H1 (cell line): Measurements from ENCODE around the gene NACA. TPM values are rescaled to one million over a fixed set of nuclear protein-coding genes. Genes with fewer than 3 reads are reported as not detected.
A peak's percentile ranks its signal among the peaks of the same experiment; 100 is the strongest.

Experiments used
- CTCF ChIA-PET: fragments of 300-600 bp; sonication (Branson Sonifier 250); formaldehyde crosslinking; loops from one replicate; lab custom pipeline; 2021; ENCODE audit not compliant: partially characterized antibody; lab: Charles Lee
- POLR2A ChIA-PET: fragments of 300-600 bp; sonication (Branson Sonifier 250); formaldehyde crosslinking; loops from one replicate; lab custom pipeline; 2021; ENCODE audit warnings: inconsistent platforms; ENCODE audit not compliant: partially characterized antibody; lab: Charles Lee
- DNase-seq, 2 experiments: peaks; one replicate each; pipeline versions ENCODE4 v3.0.0 to v3.0.0-alpha.2; 2010 to 2022; ENCODE audit warnings: low spot score in 2 of 2, low read depth in 1 of 2, mixed read lengths in 1 of 2
- FAIRE-seq: peaks from 2 replicates; lab custom pipeline; 2011; peaks lifted over from hg19 to GRCh38; lab: Jason Lieb, UNC
- H2AFZ ChIP-seq: 2 replicates; pipeline ENCODE4 v1.8.1; 2012; ENCODE audit warnings: low read length, inconsistent platforms
- H2AK5ac ChIP-seq: 2 replicates; pipeline ENCODE4 v1.6.1; 2013; ENCODE audit warnings: low read depth, low read length
- H2BK120ac ChIP-seq: replicated peaks from 2 replicates; pipeline ENCODE3; 2013; ENCODE audit warnings: low read depth, low read length, inconsistent platforms
- H2BK12ac ChIP-seq: 2 replicates; pipeline ENCODE4 v1.6.1; 2013; ENCODE audit warnings: low read depth, low read length
- H2BK15ac ChIP-seq: 2 replicates; pipeline ENCODE4 v1.6.1; 2013; ENCODE audit warnings: low read length
- H2BK20ac ChIP-seq: 2 replicates; pipeline ENCODE4 v1.6.1; 2013; ENCODE audit warnings: low read length
- H2BK5ac ChIP-seq: 2 replicates; pipeline ENCODE4 v1.6.1; 2013; ENCODE audit warnings: low read depth, low read length
- H3K14ac ChIP-seq: 2 replicates; pipeline ENCODE4 v1.6.1; 2013; ENCODE audit warnings: inconsistent platforms; ENCODE audit not compliant: insufficient read length
- H3K18ac ChIP-seq: 2 replicates; pipeline ENCODE4 v1.6.1; 2013; ENCODE audit warnings: low read length; ENCODE audit errors: extremely low read depth
- H3K23ac ChIP-seq: 2 replicates; pipeline ENCODE4 v1.6.1; 2013; ENCODE audit warnings: inconsistent platforms; ENCODE audit not compliant: insufficient read length
- H3K23me2 ChIP-seq: 2 replicates; pipeline ENCODE4 v1.6.1; 2013; ENCODE audit warnings: low read depth, low read length
- H3K27ac ChIP-seq: 2 replicates; pipeline ENCODE4 v1.6.1; 2011; ENCODE audit warnings: low read depth, low read length, inconsistent platforms
- H3K27me3 ChIP-seq, 4 experiments: replicated peaks in 1 of 4; 1 replicate in 1 of 4; 2 replicates in 3 of 4; pipeline versions ENCODE4 v1.6.1 to v1.8.1; 2011 to 2013; ENCODE audit warnings: low read length in 3 of 4, mild to moderate bottlenecking in 3 of 4, inconsistent platforms in 2 of 4, mixed read lengths in 2 of 4, moderate library complexity in 1 of 4; ENCODE audit not compliant: control insufficient read depth in 3 of 4, insufficient read depth in 3 of 4; ENCODE audit errors: extremely low read depth in 1 of 4
- H3K36me3 ChIP-seq, 4 experiments: 2 replicates each; pipeline versions ENCODE4 v1.6.1 to v1.8.1; 2011 to 2013; ENCODE audit warnings: mild to moderate bottlenecking in 4 of 4, low read length in 3 of 4, moderate library complexity in 2 of 4, control low read depth in 1 of 4, inconsistent platforms in 1 of 4; ENCODE audit not compliant: insufficient read depth in 4 of 4, control insufficient read depth in 2 of 4
- H3K4ac ChIP-seq: replicated peaks from 2 replicates; pipeline ENCODE3; 2013; ENCODE audit warnings: low read length, low read depth, mixed read lengths, inconsistent platforms; ENCODE audit not compliant: insufficient read length
- H3K4me1 ChIP-seq, 4 experiments: replicated peaks in 1 of 4; 1 replicate in 1 of 4; 2 replicates in 3 of 4; pipeline versions ENCODE4 v1.6.1 to v1.8.1; 2011 to 2013; ENCODE audit warnings: low read length in 3 of 4, inconsistent platforms in 2 of 4, mixed read lengths in 1 of 4; ENCODE audit not compliant: insufficient read depth in 4 of 4, control insufficient read depth in 3 of 4
- H3K4me2 ChIP-seq, 2 experiments: 2 replicates each; pipeline versions ENCODE4 v1.6.1 to v1.8.1; 2011 to 2013; ENCODE audit warnings: low read depth in 2 of 2, low read length in 2 of 2, control low read depth in 1 of 2, inconsistent platforms in 1 of 2, mild to moderate bottlenecking in 1 of 2; ENCODE audit not compliant: insufficient read depth in 1 of 2
- H3K4me3 ChIP-seq, 4 experiments: fragments of 200-600, 300-600 bp in 1 of 4; sonication (generic), shearing (Covaris generic), sonication (Bioruptor Twin) in 1 of 4; 2 replicates each; pipeline versions ENCODE4 v1.5.1 to v1.8.1; 2011 to 2016; ENCODE audit warnings: low read length in 4 of 4, low read depth in 3 of 4, control low read depth in 2 of 4, inconsistent platforms in 2 of 4, mild to moderate bottlenecking in 2 of 4, mixed read lengths in 1 of 4, moderate library complexity in 1 of 4; ENCODE audit not compliant: insufficient read depth in 2 of 4; ENCODE audit errors: extremely low read depth in 1 of 4
- H3K56ac ChIP-seq: replicated peaks from 2 replicates; pipeline ENCODE3; 2013; ENCODE audit warnings: low read depth, mild to moderate bottlenecking, mixed read lengths, low read length, inconsistent platforms; ENCODE audit not compliant: insufficient read length
- H3K79me1 ChIP-seq: 2 replicates; pipeline ENCODE4 v1.6.1; 2013; ENCODE audit warnings: low read depth, low read length, control low read depth
- H3K79me2 ChIP-seq, 2 experiments: 2 replicates each; pipeline versions ENCODE4 v1.6.1 to v1.8.1; 2012 to 2013; ENCODE audit warnings: low read length in 2 of 2, mild to moderate bottlenecking in 2 of 2, inconsistent platforms in 1 of 2; ENCODE audit not compliant: insufficient read depth in 2 of 2, control insufficient read depth in 1 of 2
- H3K9ac ChIP-seq, 4 experiments: replicated peaks in 1 of 4; 1 replicate in 1 of 4; 2 replicates in 3 of 4; pipeline versions ENCODE4 v1.6.1 to v1.8.1; 2011 to 2013; ENCODE audit warnings: low read depth in 3 of 4, low read length in 3 of 4, control low read depth in 2 of 4, mild to moderate bottlenecking in 2 of 4, moderate library complexity in 2 of 4, inconsistent platforms in 1 of 4; ENCODE audit errors: extremely low read depth in 1 of 4
- H3K9me3 ChIP-seq, 2 experiments: 2 replicates each; pipeline versions ENCODE4 v1.6.1 to v1.8.1; 2012 to 2013; ENCODE audit warnings: mild to moderate bottlenecking in 2 of 2, moderate library complexity in 2 of 2, control low read depth in 1 of 2, inconsistent platforms in 1 of 2, low read depth in 1 of 2, low read length in 1 of 2, mixed read lengths in 1 of 2; ENCODE audit not compliant: insufficient read depth in 2 of 2
- H4K20me1 ChIP-seq, 2 experiments: replicated peaks in 1 of 2; 2 replicates each; pipeline versions ENCODE3 to v1.8.1; 2011 to 2013; ENCODE audit warnings: inconsistent platforms in 2 of 2, low read length in 2 of 2, mild to moderate bottlenecking in 1 of 2; ENCODE audit not compliant: insufficient read depth in 2 of 2, control insufficient read depth in 1 of 2
- H4K5ac ChIP-seq: 2 replicates; pipeline ENCODE4 v1.6.1; 2013; ENCODE audit warnings: low read length, low read depth, mixed read lengths, inconsistent platforms; ENCODE audit not compliant: insufficient read length
- H4K8ac ChIP-seq: 2 replicates; pipeline ENCODE4 v1.8.0; 2013; ENCODE audit warnings: mild to moderate bottlenecking, moderate library complexity, low read length, inconsistent platforms; ENCODE audit not compliant: insufficient read depth; ENCODE audit errors: extremely low read depth
- H4K91ac ChIP-seq: replicated peaks from 2 replicates; pipeline ENCODE3; 2013; ENCODE audit warnings: low read length, mixed read lengths, inconsistent platforms; ENCODE audit not compliant: insufficient read length
- ATF3 ChIP-seq: IDR thresholded peaks from 2 replicates; pipeline ENCODE4 v1.6.1; 2011; ENCODE audit warnings: low read depth, mild to moderate bottlenecking, low read length; ENCODE audit not compliant: insufficient read depth
- CBX5 ChIP-seq: fragments of 300-800, 300-1000 bp; sonication (generic); IDR thresholded peaks from 2 replicates; pipeline ENCODE4 v1.7.1; 2016; ENCODE audit warnings: antibody characterized with exemption, low read length, low read depth
- CREB1 ChIP-seq: IDR thresholded peaks from 2 replicates; pipeline ENCODE4 v1.6.1; 2012; ENCODE audit warnings: inconsistent platforms
- EGR1 ChIP-seq: IDR thresholded peaks from 2 replicates; pipeline ENCODE4 v1.6.1; 2011; ENCODE audit warnings: low read depth, low read length, borderline replicate concordance
- GTF2F1 ChIP-seq: IDR thresholded peaks from 2 replicates; pipeline ENCODE4 v1.6.1; 2012; ENCODE audit warnings: low read depth, low read length, improper control_type of control experiment, borderline replicate concordance
- KDM4A ChIP-seq: IDR thresholded peaks from one replicate; pipeline ENCODE4 v1.7.1; 2012; ENCODE audit warnings: low read depth, mild to moderate bottlenecking, moderate library complexity, low read length, inconsistent platforms; ENCODE audit not compliant: severe bottlenecking
- PHF8 ChIP-seq: fragments of 200-600 bp; sonication (generic); conservative IDR thresholded peaks from 2 replicates; pipeline ENCODE4 v1.7.1; 2012; ENCODE audit warnings: low read depth, mild to moderate bottlenecking, inconsistent platforms, low read length, moderate library complexity
- POU5F1 ChIP-seq: IDR thresholded peaks from 2 replicates; pipeline ENCODE4 v1.6.1; 2011; ENCODE audit warnings: low read depth, mild to moderate bottlenecking, low read length, moderate library complexity
- TEAD4 ChIP-seq: IDR thresholded peaks from 2 replicates; pipeline ENCODE4 v1.6.1; 2012; ENCODE audit warnings: low read depth, low read length, inconsistent platforms, mixed read lengths
- USF2 ChIP-seq: IDR thresholded peaks from 2 replicates; pipeline ENCODE4 v1.6.1; 2011; ENCODE audit warnings: low read length, improper control_type of control experiment
- WGBS, 2 experiments: shearing (Covaris generic) in 1 of 2; methylation state at CpG; one replicate each; pipeline versions ENCODE4 v1.1.6 to v1.1.7; 2013 to 2015; ENCODE audit warnings: low lambda C conversion rate in 2 of 2, mixed read lengths in 2 of 2, inconsistent platforms in 1 of 2, low coverage in 1 of 2, missing lambda C conversion rate in 1 of 2; ENCODE audit not compliant: insufficient replicate concordance in 2 of 2, insufficient coverage in 1 of 2, insufficient read length in 1 of 2; ENCODE audit errors: extremely low coverage in 1 of 2, missing lambda C conversion rate in 1 of 2; 5-methylcytosine and 5-hydroxymethylcytosine counted together
- polyA plus RNA-seq, 7 experiments: library from polyadenylated mRNA; depleted of rRNA in 3 of 7; stranded (reverse) in 5 of 7; unstranded in 2 of 7; fragments of >200 nt in 5 of 7; fragments of 200-250 nt in 2 of 7; gene quantifications; 1 replicate in 5 of 7; 2 replicates in 1 of 7; 4 replicates in 1 of 7; pipeline versions ENCODE4 v1.2.1 to v1.2.3, GENCODE V29; 2011 to 2013; ENCODE audit warnings: missing spikeins in 2 of 7, mixed read lengths in 2 of 7
- total RNA-seq: library from RNA; stranded (reverse); fragmentation: NEBNext Ultra II Directional; extraction: Animal tissue kit (Norgen Biotek cat#: 25700); gene quantifications from 2 replicates; pipeline ENCODE4 v1.2.1, GENCODE V29; 2021

NACA gene
- total and polyA plus RNA-seq, 2 of the 8 experiments (the other 6 are each of a cell fraction or from before 2014, with no cell fraction given) = 511 to 1,063 TPM

GRCh38 chr12:56688129-56688845 lies 36.8 kb downstream of the NACA start, which contains the start of gene PTGES3:
Gene PTGES3 (minus strand): TSS chr12:56688284. CDS start chr12:56687999, 285 bp downstream.
- H4K20me1 ChIP-seq = peaks cover 9 to 14% of the 10 kb centered on the region in 2 experiments
- peak within 1 kb of the TSS; percentile 93 for H3K56ac ChIP-seq
- peak within 1 kb of the TSS; percentile 96 for H4K8ac ChIP-seq
- H3K4me3 ChIP-seq = peak within 1 kb of the TSS; percentile 81 to 98 (median 94)
- no peak within 1 kb of the TSS for H2BK20ac ChIP-seq
- peak within 1 kb of the TSS; percentile 91 for H2BK120ac ChIP-seq
- peak within 1 kb of the TSS; percentile 74 for H3K14ac ChIP-seq
- H3K4me2 ChIP-seq = peak within 1 kb of the TSS; percentile 77 to 100
- H3K9ac ChIP-seq = peak within 1 kb of the TSS; percentile 91 to 97 (median 96)
- H2BK5ac ChIP-seq = peak within 1 kb of the TSS; percentile 93
- peak within 1 kb of the TSS; percentile 98 for H4K91ac ChIP-seq
- no peaks in the 10 kb centered on the region; a peak in 2 of 7 replicates for H3K4me1 ChIP-seq
- H4K5ac ChIP-seq = peak within 1 kb of the TSS; percentile 96
- H3K79me2 ChIP-seq = peaks cover 35 to 44% of the 10 kb centered on the region in 2 experiments
- no peaks in the 10 kb centered on the region for H3K27me3 ChIP-seq
- H2AFZ ChIP-seq = no peak within 1 kb of the TSS
- H3K4ac ChIP-seq = peak within 1 kb of the TSS; percentile 61
- peaks cover 0 to 16% (median 2%) of the 10 kb centered on the region in 4 experiments; a peak in 1 of 8 replicates for H3K36me3 ChIP-seq
- peak within 1 kb of the TSS; percentile 92 for H3K27ac ChIP-seq
- H3K23me2 ChIP-seq = peaks cover 7% of the 10 kb centered on the region
- H2BK12ac ChIP-seq = peak within 1 kb of the TSS; percentile 46; the same call in 1 of the 2 replicates
- H2AK5ac ChIP-seq = peak within 1 kb of the TSS; percentile 92
- H2BK15ac ChIP-seq = no peak within 1 kb of the TSS
- CTCF ChIA-PET = interaction anchor here (0.6 to 2.2 kb wide), 7 partner anchors 10 to 52 kb away, joined by 3 to 7 read pairs (median 6); partner anchors contain the start of gene NACA
- no peak within 1 kb of the TSS for H3K23ac ChIP-seq
- DNase-seq (peak; percentile 94 to 97), FAIRE-seq (no peak)
- no peaks in the 10 kb centered on the region for H3K79me1 ChIP-seq
- 2% methylated on average over 45 of the region's 64 CpGs; no CpG with 5 or more reads in 1 of the 2 experiments for WGBS, 2 experiments
- POLR2A ChIA-PET = interaction anchor here (0.5 to 52.4 kb wide), 25 partner anchors 9 to 487 kb away, joined by 3 to 1406 read pairs (median 6); partner anchors contain the start of genes ATP5F1B, BAZ2A, LRP1 and NACA
- peak within 1 kb of the TSS; percentile 91 for H3K18ac ChIP-seq
- H3K9me3 ChIP-seq = no peaks in the 10 kb centered on the region
- 0 out of 2 replicates have a peak, but pooled peaks have one; percentile 29 for TF ChIP-seq EGR1
- TF ChIP-seq CBX5 = no peak
- no peak for TF ChIP-seq USF2
- TF ChIP-seq ATF3 = no peak
- TF ChIP-seq KDM4A = peak; percentile 40
- TF ChIP-seq TEAD4 = peak; percentile 28; the same call in 1 of the 2 replicates
- TF ChIP-seq POU5F1 = no peak
- TF ChIP-seq GTF2F1 = peak; percentile 77; the same call in 1 of the 2 replicates
- TF ChIP-seq CREB1 = peak; percentile 95
- TF ChIP-seq PHF8 = peak; percentile 70
